HepG2 (cell line): ENCODE results near the gene MAT2A. TPM values are rescaled to one million over a fixed set of nuclear protein-coding genes. Genes with fewer than 3 reads are reported as not detected.

ENCODE experiments used
- JARID2 ChIP-seq: sonication (generic); formaldehyde crosslinking; IDR thresholded peaks from 2 replicates; pipeline ENCODE4 v1.8.1; 2023; ENCODE audit warnings: missing genetic modification reagents, inconsistent platforms; ENCODE audit not compliant: insufficient replicate concordance
- KDM6A ChIP-seq: IDR thresholded peaks from 2 replicates; pipeline ENCODE4 v1.6.1; 2016; ENCODE audit warnings: low read depth
- MED8 ChIP-seq: sonication (generic); formaldehyde crosslinking; IDR thresholded peaks from 2 replicates; pipeline ENCODE4 v1.8.1; 2023; ENCODE audit warnings: mild to moderate bottlenecking, missing genetic modification reagents; ENCODE audit not compliant: insufficient replicate concordance
- MIER3 ChIP-seq: IDR thresholded peaks from 2 replicates; pipeline ENCODE4 v1.6.1; 2016; ENCODE audit warnings: missing compliant biosample characterization, borderline replicate concordance
- NCOR1 ChIP-seq: fragments of 200-600 bp; sonication (generic); IDR thresholded peaks from 2 replicates; pipeline ENCODE4 v1.7.0; 2017; ENCODE audit warnings: antibody characterized with exemption, low read length, borderline replicate concordance
- NFKBIZ ChIP-seq: IDR thresholded peaks from 2 replicates; pipeline ENCODE4 v1.6.1; 2018; ENCODE audit warnings: missing genetic modification reagents, missing compliant biosample characterization
- NR2F1 ChIP-seq, 2 experiments: fragments of 450-650 bp in 1 of 2; formaldehyde crosslinking in 1 of 2; IDR thresholded peaks; 2 replicates each; pipeline versions ENCODE4 v1.5.0 to v1.6.1; 2016 to 2020; ENCODE audit warnings: mild to moderate bottlenecking in 1 of 2, missing compliant biosample characterization in 1 of 2, missing genetic modification reagents in 1 of 2, moderate library complexity in 1 of 2
- PHF8 ChIP-seq: sonication (generic); formaldehyde crosslinking; IDR thresholded peaks from 2 replicates; pipeline ENCODE4 v1.5.0; 2020; ENCODE audit warnings: missing genetic modification reagents
- RELA ChIP-seq: sonication (generic); formaldehyde crosslinking; IDR thresholded peaks from 2 replicates; pipeline ENCODE4 v1.4.0; 2020; ENCODE audit warnings: missing genetic modification reagents
- REXO4 ChIP-seq: sonication (generic); formaldehyde crosslinking; IDR thresholded peaks from 2 replicates; pipeline ENCODE4 v1.8.0; 2022; ENCODE audit warnings: missing genetic modification reagents, mild to moderate bottlenecking, borderline replicate concordance
- RFX3 ChIP-seq: IDR thresholded peaks from 2 replicates; pipeline ENCODE4 v1.6.1; 2016; ENCODE audit warnings: missing biosample characterization, missing genetic modification reagents
- SAFB2 ChIP-seq: sonication (generic); formaldehyde crosslinking; IDR thresholded peaks from 2 replicates; pipeline ENCODE4 v1.5.1; 2020; ENCODE audit warnings: missing genetic modification reagents, low read depth, mild to moderate bottlenecking, borderline replicate concordance
- SIN3A ChIP-seq: IDR thresholded peaks from 2 replicates; pipeline ENCODE4 v1.6.1; 2011; ENCODE audit warnings: low read depth, mild to moderate bottlenecking, control low read depth, low read length, borderline replicate concordance
- SMARCE1 ChIP-seq: fragments of 450-650 bp; IDR thresholded peaks from 2 replicates; pipeline ENCODE4 v1.6.1; 2017; ENCODE audit warnings: borderline replicate concordance
- ZNF17 ChIP-seq: sonication (generic); formaldehyde crosslinking; IDR thresholded peaks from 2 replicates; pipeline ENCODE4 v1.5.0; 2020; ENCODE audit warnings: mild to moderate bottlenecking, missing genetic modification reagents
- ZNF256 ChIP-seq: sonication (generic); formaldehyde crosslinking; conservative IDR thresholded peaks from 2 replicates; pipeline ENCODE4 v1.4.0; 2020; ENCODE audit warnings: missing genetic modification reagents
- ZNF296 ChIP-seq: sonication (generic); formaldehyde crosslinking; conservative IDR thresholded peaks from 2 replicates; pipeline ENCODE4 v1.5.0; 2020; ENCODE audit warnings: mild to moderate bottlenecking, missing genetic modification reagents
- ZNF30 ChIP-seq: sonication (generic); formaldehyde crosslinking; IDR thresholded peaks from 2 replicates; pipeline ENCODE4 v1.5.0; 2020; ENCODE audit warnings: mild to moderate bottlenecking, missing genetic modification reagents
- ZNF326 ChIP-seq: sonication (generic); formaldehyde crosslinking; IDR thresholded peaks from 2 replicates; pipeline ENCODE4 v1.4.0; 2020; ENCODE audit warnings: missing genetic modification reagents, borderline replicate concordance
- ZNF33A ChIP-seq: sonication (generic); formaldehyde crosslinking; IDR thresholded peaks from 2 replicates; pipeline ENCODE4 v1.5.1; 2020; ENCODE audit warnings: missing genetic modification reagents, mild to moderate bottlenecking, moderate library complexity, borderline replicate concordance
- ZNF343 ChIP-seq: sonication (generic); formaldehyde crosslinking; IDR thresholded peaks from 2 replicates; pipeline ENCODE4 v1.4.0; 2020; ENCODE audit warnings: mild to moderate bottlenecking, missing genetic modification reagents
- ZNF441 ChIP-seq: sonication (generic); formaldehyde crosslinking; IDR thresholded peaks from 2 replicates; pipeline ENCODE4 v1.7.0; 2021; ENCODE audit warnings: missing genetic modification reagents, borderline replicate concordance
- ZNF484 ChIP-seq: sonication (generic); formaldehyde crosslinking; IDR thresholded peaks from 2 replicates; pipeline ENCODE4 v1.5.1; 2020; ENCODE audit warnings: mild to moderate bottlenecking, low read depth, missing genetic modification reagents, borderline replicate concordance
- ZNF549 ChIP-seq: sonication (generic); formaldehyde crosslinking; IDR thresholded peaks from 2 replicates; pipeline ENCODE4 v1.5.0; 2020; ENCODE audit warnings: missing genetic modification reagents
- polyA plus RNA-seq, 8 experiments: library from polyadenylated mRNA; depleted of rRNA in 3 of 8; stranded (reverse) in 7 of 8; unstranded in 1 of 8; fragments of >200 nt; fragmentation: Illumina TruSeq in 4 of 8; extraction: Trizol in 4 of 8; gene quantifications; 2 replicates each; pipeline versions ENCODE4 v1.2.1 to v1.2.3, GENCODE V29; 2011 to 2016; ENCODE audit warnings: low read depth in 4 of 8, missing spikeins in 1 of 8, mixed read lengths in 1 of 8; ENCODE audit not compliant: insufficient read depth in 1 of 8
- total RNA-seq, 5 experiments: library from RNA; depleted of rRNA; stranded (reverse); fragments of >200 nt; fragmentation: Illumina TruSeq; extraction: Trizol; gene quantifications; 2 replicates each; pipeline ENCODE4 v1.2.3, GENCODE V29; 2016; ENCODE audit warnings: low read depth in 1 of 5
- TF ChIP-seq, protein P1 (sequence below): sonication (generic); formaldehyde crosslinking; IDR thresholded peaks from 2 replicates; pipeline ENCODE4 v1.5.0; 2020; ENCODE audit warnings: mild to moderate bottlenecking, missing genetic modification reagents
- TF ChIP-seq, protein P2 (sequence below): sonication (generic); formaldehyde crosslinking; IDR thresholded peaks from 2 replicates; pipeline ENCODE4 v1.4.0; 2020; ENCODE audit warnings: missing genetic modification reagents, mild to moderate bottlenecking, borderline replicate concordance
- TF ChIP-seq, protein P3 (sequence below): sonication (generic); formaldehyde crosslinking; IDR thresholded peaks from 2 replicates; pipeline ENCODE4 v1.8.1; 2023; ENCODE audit warnings: mild to moderate bottlenecking, moderate library complexity, missing genetic modification reagents

MAT2A gene
- total and polyA plus RNA-seq, 2 of the 13 experiments (the other 11 are each of a cell fraction or from before 2014, with no cell fraction given), result 155 to 331 TPM

DNA sequence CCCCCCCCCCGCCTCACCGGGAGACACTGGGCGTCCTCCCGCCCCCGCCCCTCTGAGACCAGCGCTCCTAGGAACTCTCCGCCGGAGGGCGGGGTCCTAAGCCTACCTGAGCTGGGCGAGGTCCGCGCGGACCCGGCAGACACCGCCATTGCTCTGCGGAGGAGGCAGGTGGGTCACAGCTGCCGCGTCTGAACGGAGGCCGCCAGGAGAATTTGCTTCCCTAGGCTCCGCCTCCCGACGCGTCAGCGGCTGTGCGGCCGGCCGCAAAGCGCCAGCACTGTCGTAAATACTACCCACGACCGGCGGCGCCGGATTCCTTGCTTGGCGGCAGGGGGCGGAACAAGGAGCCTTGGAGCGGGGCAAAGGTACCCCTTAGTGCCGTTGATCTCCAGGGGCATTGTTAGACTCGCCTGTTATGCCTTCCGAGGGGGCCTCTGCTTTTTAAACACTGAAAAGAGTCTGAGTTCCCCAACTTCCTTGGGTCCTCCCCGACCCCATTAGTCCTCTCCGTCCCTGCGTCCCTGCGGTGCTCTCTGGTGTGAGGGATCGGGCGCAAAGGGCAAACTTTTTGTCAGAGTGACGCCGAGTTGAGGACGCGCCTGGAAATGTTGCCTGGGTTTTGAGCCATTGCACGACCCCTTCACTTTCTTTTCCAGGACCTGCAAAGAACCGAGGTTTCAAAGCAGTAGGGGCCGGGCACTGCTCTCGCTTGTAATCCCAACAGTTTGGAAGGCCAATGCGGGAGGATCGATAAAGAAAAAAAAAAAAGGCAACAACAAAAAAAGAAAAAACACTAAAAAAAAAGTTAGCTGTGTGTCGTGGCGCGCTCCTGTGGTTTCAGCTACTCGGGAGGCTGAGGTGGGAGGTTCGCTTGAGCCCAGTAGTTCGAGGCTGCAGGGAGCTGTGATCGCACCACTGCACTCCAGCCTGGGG lies 22.6 kb downstream of the MAT2A start, which contains the start of gene GGCX (continued):
- TF ChIP-seq, protein P1, sequence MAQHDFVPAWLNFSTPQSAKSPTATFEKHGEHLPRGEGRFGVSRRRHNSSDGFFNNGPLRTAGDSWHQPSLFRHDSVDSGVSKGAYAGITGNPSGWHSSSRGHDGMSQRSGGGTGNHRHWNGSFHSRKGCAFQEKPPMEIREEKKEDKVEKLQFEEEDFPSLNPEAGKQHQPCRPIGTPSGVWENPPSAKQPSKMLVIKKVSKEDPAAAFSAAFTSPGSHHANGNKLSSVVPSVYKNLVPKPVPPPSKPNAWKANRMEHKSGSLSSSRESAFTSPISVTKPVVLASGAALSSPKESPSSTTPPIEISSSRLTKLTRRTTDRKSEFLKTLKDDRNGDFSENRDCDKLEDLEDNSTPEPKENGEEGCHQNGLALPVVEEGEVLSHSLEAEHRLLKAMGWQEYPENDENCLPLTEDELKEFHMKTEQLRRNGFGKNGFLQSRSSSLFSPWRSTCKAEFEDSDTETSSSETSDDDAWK (CRISPR knock-in tag), result no peak
- TF ChIP-seq SAFB2 (CRISPR knock-in tag) (no peak; the same call in 1 of the 2 replicates), PHF8 (CRISPR knock-in tag) (peak; percentile 87), ZNF549 (CRISPR knock-in tag) (no peak), RFX3 (CRISPR knock-in tag) (no peak), KDM6A (CRISPR knock-in tag) (no peak), MED8 (peak; percentile 87), ZNF441 (CRISPR knock-in tag) (0 out of 2 replicates have a peak, but pooled peaks have one; percentile 12), JARID2 (CRISPR knock-in tag) (no peak), SIN3A (peak; percentile 94; the same call in 1 of the 2 replicates), NFKBIZ (CRISPR knock-in tag) (0 out of 2 replicates have a peak, but pooled peaks have one; percentile 35), ZNF326 (CRISPR knock-in tag) (no peak), RELA (no peak; the same call in 1 of the 2 replicates), ZNF296 (CRISPR knock-in tag) (0 out of 2 replicates have a peak, but pooled peaks have one; percentile 79), REXO4 (CRISPR knock-in tag) (no peak), ZNF484 (CRISPR knock-in tag) (no peak), ZNF30 (CRISPR knock-in tag) (0 out of 2 replicates have a peak, but pooled peaks have one; percentile 40), NCOR1 (peak; percentile 91; the same call in 1 of the 2 replicates), ZNF33A (peak; percentile 83; the same call in 1 of the 2 replicates), ZNF343 (CRISPR knock-in tag) (peak; percentile 73; the same call in 1 of the 2 replicates), ZNF256 (CRISPR knock-in tag) (no peak), NR2F1 (CRISPR knock-in tag; IDR thresholded peaks at IDR 0.05) (no peak), ZNF17 (no peak), MIER3 (CRISPR knock-in tag) (0 out of 2 replicates have a peak, but pooled peaks have one; percentile 50), SMARCE1 (no peak)
- TF ChIP-seq, protein P2, sequence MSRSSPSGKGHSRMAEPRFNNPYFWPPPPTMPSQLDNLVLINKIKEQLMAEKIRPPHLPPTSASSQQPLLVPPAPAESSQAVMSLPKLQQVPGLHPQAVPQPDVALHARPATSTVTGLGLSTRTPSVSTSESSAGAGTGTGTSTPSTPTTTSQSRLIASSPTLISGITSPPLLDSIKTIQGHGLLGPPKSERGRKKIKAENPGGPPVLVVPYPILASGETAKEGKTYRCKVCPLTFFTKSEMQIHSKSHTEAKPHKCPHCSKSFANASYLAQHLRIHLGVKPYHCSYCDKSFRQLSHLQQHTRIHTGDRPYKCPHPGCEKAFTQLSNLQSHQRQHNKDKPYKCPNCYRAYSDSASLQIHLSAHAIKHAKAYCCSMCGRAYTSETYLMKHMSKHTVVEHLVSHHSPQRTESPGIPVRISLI (CRISPR knock-in tag), result peak; percentile 88
- TF ChIP-seq, protein P3, sequence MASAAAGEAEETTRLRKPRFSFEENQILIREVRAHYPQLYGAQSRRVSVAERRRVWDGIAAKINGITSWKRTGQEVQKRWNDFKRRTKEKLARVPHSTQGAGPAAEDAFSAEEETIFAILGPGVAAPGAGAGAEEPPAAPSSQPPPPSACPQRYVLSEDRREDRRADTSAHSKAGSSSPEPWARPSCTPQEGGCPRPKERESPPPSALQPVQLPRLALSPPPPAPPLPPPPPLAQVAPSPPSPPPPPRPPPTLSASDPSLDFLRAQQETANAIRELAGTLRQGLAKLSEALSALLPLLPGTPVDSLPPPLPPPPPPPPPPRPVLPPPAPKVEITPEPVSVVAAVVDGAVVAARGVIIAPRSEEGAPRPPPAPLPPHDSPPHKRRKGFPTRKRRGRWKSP (CRISPR knock-in tag), result peak; percentile 96
